Neuronal stem cell (in vitro differentiated cells): ENCODE measurements around the gene CCDC141.

ENCODE experiments used
- DNase-seq: peaks from one replicate; pipeline ENCODE4 v3.0.0-alpha.2; 2013; ENCODE audit warnings: low spot score
- H2AFZ ChIP-seq: one replicate; pipeline ENCODE4 v1.6.1; 2013; ENCODE audit warnings: mild to moderate bottlenecking, low read length, inconsistent platforms
- H2AK5ac ChIP-seq: 2 replicates; pipeline ENCODE4 v1.6.1; 2013; ENCODE audit warnings: low read depth, mild to moderate bottlenecking, inconsistent platforms, low read length, moderate library complexity, mixed read lengths
- H2BK120ac ChIP-seq: 2 replicates; pipeline ENCODE4 v1.6.1; 2013; ENCODE audit warnings: low read depth, mild to moderate bottlenecking, inconsistent platforms, low read length, moderate library complexity, mixed read lengths
- H2BK12ac ChIP-seq: one replicate; pipeline ENCODE4 v1.6.1; 2013; ENCODE audit warnings: low read length, inconsistent platforms
- H2BK15ac ChIP-seq: 2 replicates; pipeline ENCODE4 v1.6.1; 2013; ENCODE audit warnings: mild to moderate bottlenecking, low read length, inconsistent platforms, mixed read lengths
- H2BK5ac ChIP-seq: one replicate; pipeline ENCODE4 v1.6.1; 2013; ENCODE audit warnings: inconsistent platforms, mild to moderate bottlenecking, low read length, moderate library complexity
- H3K14ac ChIP-seq: one replicate; pipeline ENCODE4 v1.6.1; 2013; ENCODE audit warnings: low read length, inconsistent platforms
- H3K18ac ChIP-seq: 2 replicates; pipeline ENCODE4 v1.6.1; 2013; ENCODE audit warnings: low read length, inconsistent platforms
- H3K23ac ChIP-seq: 2 replicates; pipeline ENCODE4 v1.6.1; 2013; ENCODE audit warnings: low read depth, mild to moderate bottlenecking, mixed read lengths, low read length, inconsistent platforms; ENCODE audit not compliant: poor library complexity
- H3K27ac ChIP-seq: replicated peaks from 3 replicates; pipeline ENCODE4 v1.5.1; 2013; ENCODE audit warnings: low read length, inconsistent platforms
- H3K27me3 ChIP-seq, 3 experiments: 2 replicates each; pipeline ENCODE4 v1.6.1; 2013; ENCODE audit warnings: low read length in 3 of 3, mild to moderate bottlenecking in 2 of 3, inconsistent platforms in 1 of 3, low read depth in 1 of 3, mixed read lengths in 1 of 3, moderate library complexity in 1 of 3; ENCODE audit not compliant: control insufficient read depth in 3 of 3, insufficient read depth in 3 of 3
- H3K36me3 ChIP-seq, 2 donors: replicated peaks in 1 of 2; 2 replicates each; pipeline ENCODE4 v1.6.1; 2013; ENCODE audit warnings: low read length in 2 of 2; ENCODE audit not compliant: control insufficient read depth in 2 of 2, insufficient read depth in 2 of 2
- H3K4ac ChIP-seq: 2 replicates; pipeline ENCODE4 v1.6.1; 2013; ENCODE audit warnings: inconsistent platforms, mild to moderate bottlenecking, low read length, moderate library complexity
- H3K4me1 ChIP-seq, 2 donors: 1 replicate in 1 of 2; 2 replicates in 1 of 2; pipeline ENCODE4 v1.6.1; 2013; ENCODE audit warnings: low read length in 2 of 2, low read depth in 1 of 2; ENCODE audit not compliant: control insufficient read depth in 2 of 2, insufficient read depth in 1 of 2
- H3K4me2 ChIP-seq: one replicate; pipeline ENCODE4 v1.6.1; 2013; ENCODE audit warnings: mild to moderate bottlenecking, low read length, inconsistent platforms; ENCODE audit not compliant: insufficient read depth, poor library complexity, severe bottlenecking
- H3K4me3 ChIP-seq, 2 donors: 2 replicates each; pipeline ENCODE4 v1.5.1; 2013; ENCODE audit warnings: low read length in 2 of 2, mild to moderate bottlenecking in 2 of 2, inconsistent platforms in 1 of 2, moderate library complexity in 1 of 2
- H3K79me1 ChIP-seq: one replicate; pipeline ENCODE4 v1.6.1; 2013; ENCODE audit warnings: low read depth, mild to moderate bottlenecking, inconsistent platforms, low read length, moderate library complexity
- H3K9ac ChIP-seq: one replicate; pipeline ENCODE4 v1.6.1; 2013; ENCODE audit warnings: mild to moderate bottlenecking, low read depth, low read length, inconsistent platforms; ENCODE audit not compliant: poor library complexity
- H3K9me3 ChIP-seq, 2 donors: replicated peaks in 1 of 2; 2 replicates each; pipeline versions ENCODE3 to v1.6.1; 2013; ENCODE audit warnings: low read length in 2 of 2, mild to moderate bottlenecking in 2 of 2, inconsistent platforms in 1 of 2, low read depth in 1 of 2, mixed read lengths in 1 of 2, moderate library complexity in 1 of 2; ENCODE audit not compliant: control insufficient read depth in 2 of 2, insufficient read depth in 1 of 2
- H4K8ac ChIP-seq: one replicate; pipeline ENCODE4 v1.6.1; 2013; ENCODE audit warnings: low read depth, mild to moderate bottlenecking, inconsistent platforms, low read length, moderate library complexity
- H4K91ac ChIP-seq: one replicate; pipeline ENCODE4 v1.6.1; 2013; ENCODE audit warnings: low read length, low read depth, mild to moderate bottlenecking, inconsistent platforms; ENCODE audit not compliant: poor library complexity
- WGBS, 2 donors: extraction: QIAGEN DNeasy Blood & Tissue Kit; methylation state at CpG; one replicate each; pipeline ENCODE4 v1.1.7; 2013; ENCODE audit warnings: missing lambda C conversion rate in 2 of 2, mixed read lengths in 1 of 2; ENCODE audit not compliant: insufficient read length in 2 of 2, insufficient replicate concordance in 1 of 2; ENCODE audit errors: extremely low coverage in 2 of 2; 5-methylcytosine and 5-hydroxymethylcytosine counted together

Gene CCDC141

DNA sequence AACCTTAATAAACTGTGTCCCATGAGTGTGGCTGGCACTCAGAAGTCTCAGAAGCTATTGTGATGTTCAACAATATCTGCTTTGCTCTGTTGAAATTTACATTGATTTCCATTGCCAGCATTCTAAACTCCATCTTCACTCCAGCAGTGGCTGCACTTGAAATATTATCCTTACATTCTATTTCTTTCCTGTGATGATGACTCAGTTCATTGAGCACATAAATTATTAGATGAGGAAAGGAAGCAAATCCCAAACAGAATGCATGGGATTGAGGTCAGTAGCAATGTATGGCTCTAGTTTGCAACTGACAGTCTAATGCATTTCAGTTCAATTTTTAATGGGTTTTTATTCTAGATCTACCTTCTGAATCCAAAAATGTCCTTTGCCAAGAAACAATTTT, 150.3 kb downstream of the CCDC141 start:
- Histone ChIP-seq H3K23ac (no peak overlapping the region), H2AFZ (no peak overlapping the region), H3K18ac (no peak overlapping the region), H4K8ac (no peak overlapping the region), H3K4me2 (no peak overlapping the region), H2BK120ac (no peak overlapping the region), H4K91ac (no peak overlapping the region), H3K9me3 (no peaks in the 10 kb centered on the region), H2BK12ac (no peak overlapping the region), H2BK5ac (no peak overlapping the region), H3K36me3 (no peaks in the 10 kb centered on the region), H3K4ac (no peak overlapping the region), H3K4me1 (peaks cover 0 to 2% of the 10 kb centered on the region in 2 donors), H3K27ac (no peak overlapping the region), H2AK5ac (no peak overlapping the region), H3K79me1 (no peaks in the 10 kb centered on the region), H2BK15ac (no peak overlapping the region), H3K27me3 (no peaks in the 10 kb centered on the region), H3K14ac (no peak overlapping the region), H3K9ac (no peak overlapping the region), H3K4me3 (no peak overlapping the region)
- no peak for DNase-seq

DNA sequence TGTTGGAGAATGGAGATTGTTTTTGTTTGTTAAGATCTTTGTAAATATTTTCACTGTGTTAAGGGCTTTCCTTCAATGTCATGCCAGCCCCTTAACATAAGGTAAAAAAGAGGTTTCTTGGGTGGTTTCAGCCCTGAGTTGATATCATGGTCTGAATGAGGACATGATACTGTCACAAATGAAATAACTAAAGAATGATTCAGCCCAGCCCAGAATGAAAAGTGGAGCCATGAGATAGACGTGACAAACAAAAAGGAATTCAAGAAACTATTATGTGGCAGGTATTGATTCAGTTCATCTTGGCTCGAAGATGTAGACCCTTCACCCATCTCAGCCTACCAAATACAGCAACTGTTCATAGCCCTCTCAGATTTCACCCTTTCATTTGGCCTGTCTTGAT, 154.1 kb downstream of the CCDC141 start:
- H2BK5ac ChIP-seq = no peak overlapping the region
- no peak overlapping the region for H3K4ac ChIP-seq
- H3K4me2 ChIP-seq = no peak overlapping the region
- no CpG with 5 or more reads among the region's 2 CpGs for WGBS, 2 donors
- H2AFZ ChIP-seq = no peak overlapping the region
- H4K8ac ChIP-seq = no peak overlapping the region
- H2BK15ac ChIP-seq = no peak overlapping the region
- no peaks in the 10 kb centered on the region for H3K36me3 ChIP-seq
- H2AK5ac ChIP-seq = no peak overlapping the region
- no peak overlapping the region for H3K23ac ChIP-seq
- H4K91ac ChIP-seq = no peak overlapping the region
- no peak overlapping the region for H3K14ac ChIP-seq
- no peak overlapping the region for H3K4me3 ChIP-seq
- DNase-seq = no peak
- no peaks in the 10 kb centered on the region for H3K27me3 ChIP-seq
- no peak overlapping the region for H3K18ac ChIP-seq
- no peak overlapping the region for H3K9ac ChIP-seq
- peaks cover 0 to 4% of the 10 kb centered on the region in 2 donors for H3K4me1 ChIP-seq
- no peak overlapping the region for H3K27ac ChIP-seq
- no peaks in the 10 kb centered on the region for H3K9me3 ChIP-seq
- no peaks in the 10 kb centered on the region for H3K79me1 ChIP-seq
- no peak overlapping the region for H2BK120ac ChIP-seq
- no peak overlapping the region for H2BK12ac ChIP-seq

DNA sequence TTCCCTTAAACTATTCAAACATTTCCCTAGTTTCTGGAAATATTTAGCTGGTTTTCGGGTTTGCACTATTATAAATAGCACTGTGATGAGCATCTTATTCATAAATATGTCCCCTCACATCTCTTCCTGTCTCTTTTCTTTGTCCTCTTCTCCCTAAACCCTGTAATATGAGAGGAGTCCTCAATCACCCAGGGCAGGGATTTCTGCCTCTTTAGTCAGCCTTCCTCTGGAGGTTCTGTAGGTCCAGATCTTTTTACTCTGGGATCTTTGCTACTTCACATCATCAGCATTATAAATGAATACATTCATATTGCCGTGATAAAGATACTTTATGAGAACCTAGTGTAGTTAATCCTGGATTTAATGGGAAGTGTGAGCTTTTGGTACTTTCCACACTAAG, 154.8 kb downstream of the CCDC141 start:
- H3K18ac ChIP-seq = no peak overlapping the region

DNA sequence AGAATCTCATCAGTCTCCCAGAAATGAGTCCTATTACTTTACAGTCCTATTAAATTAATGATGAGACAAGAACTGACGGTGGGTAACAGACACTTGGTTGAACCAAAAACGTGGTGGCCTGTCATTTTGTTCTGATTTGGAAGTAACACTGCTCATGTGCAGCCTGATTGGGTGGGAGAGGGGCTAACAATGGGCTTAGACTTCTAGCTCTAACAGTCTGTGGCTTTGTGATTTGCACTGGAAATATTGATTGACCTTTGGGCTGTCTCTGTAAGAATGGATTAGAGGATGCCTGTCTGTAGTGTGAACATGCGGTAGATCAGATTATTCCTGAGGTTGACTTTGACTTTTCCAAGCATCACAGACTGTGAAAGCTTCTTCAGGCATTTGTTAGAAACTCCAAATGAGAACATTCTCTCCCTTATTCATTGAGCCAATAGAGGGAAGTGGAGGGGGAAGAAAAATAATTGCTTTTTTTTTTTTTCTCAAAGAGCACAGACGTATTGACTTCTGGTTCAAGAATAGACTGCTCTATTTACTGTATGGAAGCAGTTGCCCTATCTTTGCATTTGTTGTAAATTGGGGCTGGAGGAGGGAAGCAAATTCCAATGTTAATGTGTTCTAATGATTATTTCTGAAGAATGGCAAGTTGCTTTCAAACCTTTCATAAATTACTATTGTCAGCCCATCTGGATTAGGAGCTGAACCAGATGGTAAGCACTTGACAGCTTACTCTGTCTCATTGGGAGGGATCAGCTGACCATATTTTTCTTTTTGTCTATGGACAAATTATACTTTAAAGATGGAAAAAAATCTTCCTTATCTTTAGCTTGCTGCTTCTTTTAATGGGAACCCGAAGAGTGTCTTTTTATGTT, 156.9 kb downstream of the CCDC141 start:
- Histone ChIP-seq H4K91ac (no peak overlapping the region), H2BK12ac (no peak overlapping the region), H3K14ac (no peak overlapping the region), H4K8ac (no peak overlapping the region), H2BK15ac (no peak overlapping the region), H3K4ac (no peak overlapping the region), H2AFZ (no peak overlapping the region), H3K9ac (no peak overlapping the region), H3K27me3 (no peaks in the 10 kb centered on the region), H3K23ac (no peak overlapping the region), H3K4me2 (no peak overlapping the region), H2AK5ac (no peak overlapping the region), H3K27ac (no peak overlapping the region), H3K36me3 (no peaks in the 10 kb centered on the region), H3K18ac (no peak overlapping the region), H2BK120ac (no peak overlapping the region), H2BK5ac (no peak overlapping the region), H3K4me1 (peaks cover 0 to 4% of the 10 kb centered on the region in 2 donors), H3K4me3 (no peak overlapping the region), H3K79me1 (no peaks in the 10 kb centered on the region), H3K9me3 (no peaks in the 10 kb centered on the region)
- WGBS, 2 donors = no CpG with 5 or more reads among the region's 5 CpGs
- DNase-seq = no peak

More for the DNA sequence above, 154.8 kb downstream of the CCDC141 start:
- Histone ChIP-seq H2BK12ac (no peak overlapping the region), H3K4me2 (no peak overlapping the region), H3K14ac (no peak overlapping the region), H2AFZ (no peak overlapping the region), H4K91ac (no peak overlapping the region), H2BK120ac (no peak overlapping the region), H3K4me3 (no peak overlapping the region), H3K9ac (no peak overlapping the region), H3K4me1 (peaks cover 0 to 4% of the 10 kb centered on the region in 2 donors), H2BK5ac (no peak overlapping the region), H3K27ac (no peak overlapping the region), H3K23ac (no peak overlapping the region), H3K9me3 (no peaks in the 10 kb centered on the region), H3K79me1 (no peaks in the 10 kb centered on the region), H3K36me3 (no peaks in the 10 kb centered on the region), H2AK5ac (no peak overlapping the region), H3K27me3 (no peaks in the 10 kb centered on the region), H2BK15ac (no peak overlapping the region), H4K8ac (no peak overlapping the region), H3K4ac (no peak overlapping the region)
- no CpG with 5 or more reads among the region's 2 CpGs for WGBS, 2 donors
- DNase-seq = no peak
